OCI-LY1 (cell line): ENCODE measurements around the gene MPC2.

ENCODE experiments used
- H2AFZ ChIP-seq: fragments of 200-600 bp; sonication (generic), shearing (Covaris generic); 2 replicates; pipeline ENCODE4 v1.6.0; 2014; ENCODE audit warnings: antibody characterized with exemption, mild to moderate bottlenecking, low read length
- H3F3A ChIP-seq: fragments of 200-600 bp; sonication (generic), shearing (Covaris generic); 2 replicates; pipeline ENCODE4 v1.6.0; 2014; ENCODE audit warnings: mild to moderate bottlenecking, antibody characterized with exemption, low read length, moderate library complexity; ENCODE audit not compliant: insufficient read depth
- H3K27ac ChIP-seq: fragments of 200-600 bp; sonication (generic); 2 replicates; pipeline ENCODE4 v1.5.1; 2014; ENCODE audit warnings: low read length, mixed run types, mild to moderate bottlenecking, low read depth; ENCODE audit not compliant: poor library complexity, severe bottlenecking
- H3K27me3 ChIP-seq: fragments of 200-600 bp; sonication (generic); 2 replicates; pipeline ENCODE4 v1.6.0; 2014; ENCODE audit warnings: antibody characterized with exemption, mild to moderate bottlenecking, low read length, moderate library complexity; ENCODE audit not compliant: insufficient read depth
- H3K36me3 ChIP-seq: fragments of 200-600 bp; sonication (generic); 2 replicates; pipeline ENCODE4 v1.6.1; 2014; ENCODE audit warnings: mild to moderate bottlenecking, antibody characterized with exemption, low read length, moderate library complexity, mixed read lengths; ENCODE audit not compliant: insufficient read depth
- H3K4me1 ChIP-seq: fragments of 200-600 bp; sonication (generic); 2 replicates; pipeline ENCODE4 v1.5.1; 2014; ENCODE audit warnings: mild to moderate bottlenecking, low read length, moderate library complexity; ENCODE audit not compliant: insufficient read depth, severe bottlenecking
- H3K4me2 ChIP-seq: fragments of 200-600 bp; sonication (generic), shearing (Covaris generic); 2 replicates; pipeline ENCODE4 v1.6.1; 2014; ENCODE audit warnings: low read length
- H3K4me3 ChIP-seq: fragments of 200-600 bp; sonication (generic); 2 replicates; pipeline ENCODE4 v1.5.1; 2014; ENCODE audit warnings: low read length, low read depth, mild to moderate bottlenecking, mixed read lengths; ENCODE audit not compliant: poor library complexity, severe bottlenecking
- H3K79me2 ChIP-seq: fragments of 200-600 bp; shearing (Covaris generic); 2 replicates; pipeline ENCODE4 v1.6.1; 2016; ENCODE audit warnings: mixed run types, low read length, mixed read lengths; ENCODE audit not compliant: insufficient read depth
- H3K9ac ChIP-seq: fragments of 200-600 bp; sonication (generic), shearing (Covaris generic); 2 replicates; pipeline ENCODE4 v1.6.1; 2014; ENCODE audit warnings: mild to moderate bottlenecking, low read length, mixed read lengths
- H3K9me2 ChIP-seq: fragments of 200-600 bp; sonication (generic), shearing (Covaris generic); 2 replicates; pipeline ENCODE4 v1.6.1; 2014; ENCODE audit warnings: low read depth, mild to moderate bottlenecking, low read length, mixed read lengths
- H3K9me3 ChIP-seq: fragments of 200-600 bp; shearing (Covaris generic); 2 replicates; pipeline ENCODE4 v1.6.1; 2014; ENCODE audit warnings: low read length, mixed read lengths
- H4K20me1 ChIP-seq: fragments of 200-600 bp; sonication (generic), shearing (Covaris generic); 2 replicates; pipeline ENCODE4 v1.6.0; 2016; ENCODE audit warnings: mild to moderate bottlenecking, low read length; ENCODE audit not compliant: insufficient read depth
- EZH2 ChIP-seq: fragments of 200-600 bp; sonication (generic), shearing (Covaris generic); IDR thresholded peaks from 2 replicates; pipeline ENCODE4 v1.8.0; 2017; ENCODE audit warnings: borderline replicate concordance, mixed run types, mild to moderate bottlenecking, antibody characterized with exemption, low read length, moderate library complexity, mixed read lengths
- TF ChIP-seq, protein P1 (sequence below): fragments of 200-600 bp; sonication (generic), shearing (Covaris generic); IDR thresholded peaks from 2 replicates; pipeline ENCODE4 v1.5.1; 2017; ENCODE audit warnings: mild to moderate bottlenecking, antibody characterized with exemption, low read length, moderate library complexity, mixed read lengths

Gene MPC2

DNA sequence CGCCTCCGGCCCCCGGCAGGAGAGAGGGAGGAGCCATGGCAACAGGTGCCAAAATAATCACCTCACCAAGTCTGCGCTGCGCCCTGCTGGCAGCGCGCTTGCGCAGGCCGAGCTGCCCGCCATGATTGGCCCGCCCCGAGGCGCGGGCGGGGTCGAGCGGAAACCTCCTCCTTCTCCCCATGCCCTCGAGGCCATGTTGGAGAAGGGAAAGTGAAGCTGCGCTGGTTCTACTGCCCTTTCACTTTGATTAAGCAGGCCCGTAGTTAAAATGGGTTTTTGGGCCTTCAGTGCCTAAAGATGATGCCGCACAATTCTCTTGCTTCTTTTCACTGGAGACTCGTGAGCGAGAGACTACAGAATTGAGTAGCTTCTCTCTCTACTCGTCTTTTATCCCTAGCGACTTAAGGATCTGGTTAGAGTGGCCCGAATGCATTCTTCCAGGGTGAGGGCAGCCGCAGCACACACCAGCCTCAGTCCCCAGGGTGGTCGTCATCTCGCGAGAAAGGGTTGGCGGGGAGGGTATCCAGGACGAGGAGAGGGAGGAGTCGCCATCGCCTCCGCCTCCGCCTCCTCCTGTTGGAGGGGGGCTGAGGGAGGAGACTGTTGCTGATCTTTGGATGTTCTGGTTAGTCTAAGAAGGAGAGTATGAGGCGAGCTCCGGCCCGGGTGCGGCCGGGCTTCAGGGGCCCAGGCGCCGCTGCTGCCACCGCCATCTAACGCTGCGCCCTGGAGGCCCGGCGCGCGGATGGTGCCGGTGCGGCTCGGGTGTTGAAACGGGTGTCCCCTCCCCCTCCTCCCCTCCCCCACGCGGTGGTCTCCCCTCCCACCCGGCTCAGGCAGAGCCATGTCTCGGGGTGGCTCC, 573 bp downstream of the MPC2 start, which contains the start of gene DCAF6:
TSS of gene DCAF6 (plus strand) at position 616 of the 862 bp plus-strand sequence. CDS start at position 845, 229 bp downstream.
- no peak for TF ChIP-seq EZH2
- TF ChIP-seq, protein P1, sequence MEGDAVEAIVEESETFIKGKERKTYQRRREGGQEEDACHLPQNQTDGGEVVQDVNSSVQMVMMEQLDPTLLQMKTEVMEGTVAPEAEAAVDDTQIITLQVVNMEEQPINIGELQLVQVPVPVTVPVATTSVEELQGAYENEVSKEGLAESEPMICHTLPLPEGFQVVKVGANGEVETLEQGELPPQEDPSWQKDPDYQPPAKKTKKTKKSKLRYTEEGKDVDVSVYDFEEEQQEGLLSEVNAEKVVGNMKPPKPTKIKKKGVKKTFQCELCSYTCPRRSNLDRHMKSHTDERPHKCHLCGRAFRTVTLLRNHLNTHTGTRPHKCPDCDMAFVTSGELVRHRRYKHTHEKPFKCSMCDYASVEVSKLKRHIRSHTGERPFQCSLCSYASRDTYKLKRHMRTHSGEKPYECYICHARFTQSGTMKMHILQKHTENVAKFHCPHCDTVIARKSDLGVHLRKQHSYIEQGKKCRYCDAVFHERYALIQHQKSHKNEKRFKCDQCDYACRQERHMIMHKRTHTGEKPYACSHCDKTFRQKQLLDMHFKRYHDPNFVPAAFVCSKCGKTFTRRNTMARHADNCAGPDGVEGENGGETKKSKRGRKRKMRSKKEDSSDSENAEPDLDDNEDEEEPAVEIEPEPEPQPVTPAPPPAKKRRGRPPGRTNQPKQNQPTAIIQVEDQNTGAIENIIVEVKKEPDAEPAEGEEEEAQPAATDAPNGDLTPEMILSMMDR, result no peak
- H3K27ac ChIP-seq, result peak within 1 kb of the TSS; percentile 90
- H3K4me2 ChIP-seq, result peak within 1 kb of the TSS; percentile 78
- peaks cover 62% of the 10 kb centered on the region for H3K79me2 ChIP-seq
- H3K4me3 ChIP-seq, result peak within 1 kb of the TSS; percentile 74
- no peaks in the 10 kb centered on the region for H3K27me3 ChIP-seq
- H4K20me1 ChIP-seq, result no peaks in the 10 kb centered on the region
- no peak within 1 kb of the TSS for H2AFZ ChIP-seq
- H3F3A ChIP-seq, result no peaks in the 10 kb centered on the region
- no peaks in the 10 kb centered on the region for H3K36me3 ChIP-seq
- H3K9me2 ChIP-seq, result no peaks in the 10 kb centered on the region
- peak within 1 kb of the TSS; percentile 82 for H3K9ac ChIP-seq
- peaks cover 30% of the 10 kb centered on the region for H3K4me1 ChIP-seq
- H3K9me3 ChIP-seq, result no peaks in the 10 kb centered on the region

DNA sequence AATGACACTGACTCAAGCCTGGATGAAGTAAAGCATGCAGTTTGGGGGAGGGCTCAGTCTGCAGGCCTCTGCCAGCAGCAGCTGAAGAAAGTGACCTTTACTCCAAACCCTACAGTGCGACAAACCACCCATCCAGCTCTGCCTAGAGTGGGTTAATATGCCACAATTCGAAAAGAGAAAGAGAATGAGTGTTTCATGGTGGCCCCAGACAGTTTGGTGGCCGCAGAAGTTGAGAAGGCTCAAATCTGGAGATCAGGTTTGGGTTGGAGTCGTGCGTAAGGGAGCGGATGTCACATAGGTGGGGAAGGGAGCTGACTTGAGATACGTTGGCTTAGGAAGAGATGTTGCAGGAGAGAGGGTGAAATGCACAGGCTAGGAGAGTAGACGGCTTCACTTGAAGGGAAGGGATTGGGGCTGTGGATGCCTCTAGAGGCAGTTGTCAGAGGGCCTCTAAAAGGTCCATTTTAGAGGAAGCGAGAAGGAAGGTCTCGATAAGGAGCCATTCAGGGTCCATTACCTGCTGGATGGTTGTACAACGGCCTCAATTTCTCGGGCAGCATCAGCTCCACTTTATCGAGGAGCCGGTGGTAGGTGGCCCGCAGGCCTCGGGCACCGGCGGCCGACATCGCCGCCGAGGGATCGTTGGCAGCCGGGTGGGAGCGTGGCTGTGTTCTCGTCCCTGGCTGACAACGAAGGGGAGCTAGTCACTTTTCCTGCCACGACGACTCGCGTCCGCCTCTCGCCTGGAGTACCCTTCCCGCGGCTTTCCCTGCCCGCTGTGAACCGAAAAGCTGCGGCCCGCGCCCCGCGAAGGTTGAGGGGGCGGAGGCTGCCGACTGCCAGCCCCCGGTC, 1.4 kb downstream of the MPC2 start:
- H3K27me3 ChIP-seq, result no peaks in the 10 kb centered on the region
- peaks cover 58% of the 10 kb centered on the region for H3K79me2 ChIP-seq
- no peak overlapping the region for H2AFZ ChIP-seq
- peak overlapping the region; percentile 78 for H3K4me2 ChIP-seq
- no peaks in the 10 kb centered on the region for H4K20me1 ChIP-seq
- H3K9ac ChIP-seq, result peak overlapping the region; percentile 82
- H3K4me1 ChIP-seq, result peaks cover 33% of the 10 kb centered on the region
- H3K9me3 ChIP-seq, result no peaks in the 10 kb centered on the region
- no peaks in the 10 kb centered on the region for H3K36me3 ChIP-seq
- H3K9me2 ChIP-seq, result no peaks in the 10 kb centered on the region
- TF ChIP-seq EZH2, result no peak
- TF ChIP-seq, protein P1, result no peak
- H3F3A ChIP-seq, result no peaks in the 10 kb centered on the region
- H3K4me3 ChIP-seq, result peak overlapping the region; percentile 74
- peak overlapping the region; percentile 67 for H3K27ac ChIP-seq

DNA sequence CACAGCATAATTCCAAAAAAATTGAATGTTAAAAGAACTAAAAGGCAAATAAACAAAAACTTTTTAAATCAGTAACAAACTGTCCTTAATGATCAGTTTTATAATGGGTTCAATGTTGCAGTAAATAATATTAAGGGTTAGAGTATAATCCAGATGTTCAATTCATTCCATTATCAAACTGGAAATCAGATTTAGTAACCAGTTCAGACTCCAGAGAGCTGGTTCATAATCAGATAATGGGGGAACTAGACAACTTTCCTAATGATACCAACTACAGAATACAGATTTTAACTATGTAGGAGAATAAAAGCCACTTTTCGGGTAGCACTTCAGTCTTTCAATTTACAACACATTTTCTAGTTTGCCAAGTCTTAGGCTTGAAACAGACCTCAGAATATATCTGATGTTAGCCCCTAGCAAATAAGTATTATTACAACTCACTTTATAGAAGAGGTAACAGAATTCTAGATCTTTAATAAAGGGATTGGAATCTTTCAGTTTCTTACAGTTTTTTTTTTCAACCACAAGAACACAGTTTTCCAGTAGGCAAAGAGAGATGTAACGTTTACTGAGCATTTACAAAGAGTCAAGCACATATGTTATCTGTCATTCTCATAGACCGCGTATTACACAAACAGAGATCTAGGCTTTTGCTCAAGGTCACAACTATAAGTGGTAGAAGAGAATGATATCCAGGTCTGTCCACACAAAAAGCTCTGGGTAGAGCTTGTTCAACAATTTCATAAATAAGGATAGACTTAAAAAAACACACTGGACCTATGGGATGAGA, 2.3 kb downstream of the MPC2 start:
- TF ChIP-seq, protein P1, result no peak
- TF ChIP-seq EZH2, result no peak
- no peaks in the 10 kb centered on the region for H4K20me1 ChIP-seq
- H3K9me2 ChIP-seq, result no peaks in the 10 kb centered on the region
- H3K27me3 ChIP-seq, result no peaks in the 10 kb centered on the region
- H3K27ac ChIP-seq, result peak overlapping the region; percentile 67
- H3K9me3 ChIP-seq, result no peaks in the 10 kb centered on the region
- H2AFZ ChIP-seq, result no peak overlapping the region
- peak overlapping the region; percentile 82 for H3K9ac ChIP-seq
- peaks cover 42% of the 10 kb centered on the region for H3K4me1 ChIP-seq
- no peaks in the 10 kb centered on the region for H3F3A ChIP-seq
- peak overlapping the region; percentile 74 for H3K4me3 ChIP-seq
- peaks cover 58% of the 10 kb centered on the region for H3K79me2 ChIP-seq
- H3K4me2 ChIP-seq, result peak overlapping the region; percentile 78
- no peaks in the 10 kb centered on the region for H3K36me3 ChIP-seq
